ENCODE results near the gene AKIP1.

The AKIP1 gene

DNA sequence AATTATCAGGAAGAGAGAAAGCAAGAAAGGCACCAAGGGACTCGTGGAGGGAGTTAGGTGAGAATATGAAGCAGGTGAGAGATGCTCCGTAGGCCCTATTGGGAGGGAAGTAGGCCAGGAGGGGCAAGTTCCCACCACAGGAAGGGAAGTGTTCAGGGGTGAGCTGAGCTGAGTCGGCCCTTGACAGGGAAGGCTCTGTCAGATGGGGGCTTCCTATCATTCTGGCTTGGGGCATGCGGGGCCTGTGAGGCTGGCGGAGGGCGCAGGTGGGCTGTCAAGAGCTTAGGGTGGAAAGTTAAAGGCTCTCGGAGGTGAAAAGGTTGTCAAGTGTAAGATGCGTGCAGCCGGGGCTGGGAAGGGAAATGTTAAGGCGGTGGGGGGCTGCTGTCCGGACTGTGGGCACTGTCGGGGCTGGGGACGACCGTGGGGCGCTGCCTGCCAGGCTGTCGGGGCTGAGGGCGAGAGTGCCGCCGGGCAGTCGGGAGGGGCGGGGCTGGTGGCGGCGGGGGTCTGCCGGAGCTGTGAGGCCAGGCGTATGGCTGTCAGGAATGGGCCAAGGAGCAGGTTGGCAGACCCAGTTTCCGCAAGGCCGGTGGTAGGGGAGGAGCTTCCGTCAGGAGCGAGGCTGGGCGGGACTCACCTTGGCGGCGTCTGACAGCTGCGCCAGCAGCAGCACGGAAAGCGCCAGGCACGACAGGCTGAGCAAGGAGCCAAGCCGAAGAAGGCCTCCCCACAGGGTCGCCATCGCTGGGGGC, 52.8 kb downstream of the AKIP1 start:
- DNase-seq: peak; percentile 84

DNA sequence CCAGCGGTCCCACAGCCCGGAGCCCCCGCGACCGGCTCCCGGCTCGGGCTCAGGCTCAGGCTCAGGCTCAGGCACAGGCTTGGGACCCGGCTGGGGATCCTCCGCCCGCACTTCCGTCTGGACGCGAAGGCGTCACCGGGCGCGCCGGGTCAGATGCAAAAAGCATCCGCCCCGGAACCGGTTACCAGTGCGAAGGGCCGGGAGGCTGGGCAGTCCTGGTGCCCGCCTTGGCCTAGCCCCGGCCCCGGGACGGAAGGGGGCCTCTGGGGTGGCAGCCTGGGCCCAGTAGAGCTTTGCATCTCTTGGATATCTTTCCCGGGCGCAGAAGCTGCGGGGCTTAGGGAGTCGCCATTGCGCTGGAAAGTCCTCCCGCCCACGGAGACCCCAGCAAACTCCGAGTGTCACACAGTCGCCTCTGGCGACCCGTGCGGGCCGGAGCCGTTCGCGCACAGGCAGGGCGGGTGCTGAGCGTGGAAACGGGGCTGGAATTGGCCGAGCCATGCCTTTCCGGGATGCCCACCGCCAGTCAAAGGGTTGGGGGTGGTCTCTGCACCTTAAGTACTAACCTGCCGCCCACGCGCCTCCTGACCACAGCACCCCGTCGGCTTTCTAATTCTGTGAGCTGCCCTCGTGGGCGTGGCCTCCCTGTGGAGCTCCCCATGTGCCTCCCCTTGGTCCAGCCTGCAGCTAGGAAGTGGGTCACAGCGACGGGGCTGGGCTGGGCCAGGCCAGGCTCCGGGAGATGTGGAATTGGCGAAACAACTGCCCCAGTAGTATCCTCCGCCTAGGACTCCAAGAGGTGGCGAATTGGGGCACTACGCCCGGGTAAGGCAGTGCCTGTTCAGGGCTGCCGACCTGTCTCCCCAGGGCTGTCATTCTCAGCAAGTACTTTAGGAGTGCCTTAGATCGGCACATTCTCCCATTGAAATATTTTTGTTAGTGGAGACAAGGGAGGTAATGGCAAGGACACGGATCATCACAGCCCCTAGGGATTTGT, 53.6 kb downstream of the AKIP1 start, which contains the start of gene TMEM9B:
Gene TMEM9B, minus strand, starts transcription at position 119 of the 997 bp plus-strand sequence. CDS start 129 bp downstream, outside the sequence.
- peak; percentile 89 for DNase-seq

DNA sequence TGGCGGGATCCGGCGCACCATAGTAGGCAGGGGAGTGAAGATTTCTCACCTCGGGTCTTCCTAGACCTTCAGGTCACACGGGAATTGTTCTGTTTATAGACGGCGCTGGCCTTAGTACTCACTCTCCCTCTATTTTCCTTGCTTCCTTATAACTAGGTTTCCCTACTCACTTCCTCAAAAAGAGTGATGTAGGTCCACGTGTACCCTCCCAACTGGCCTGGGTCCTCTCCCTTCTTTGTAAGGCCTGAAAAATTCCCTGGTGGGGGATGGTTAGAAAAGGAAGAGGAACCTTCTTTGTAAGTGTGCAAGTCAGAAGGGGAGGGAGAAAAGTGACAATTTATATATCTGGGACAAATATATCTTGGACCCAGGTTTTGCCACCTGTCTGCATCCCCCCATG, 56.2 kb downstream of the AKIP1 start:
- no peak for DNase-seq

All from activated CD4-positive, alpha-beta T cell treated with anti-CD3 and anti-CD28 coated beads, Interleukin-2, amount 50 U/mL, for 16 hours (primary cell).